GM19438 (cell line): Measurements from ENCODE around the gene KLF3.
A peak's percentile ranks its signal among the peaks of the same experiment; 100 is the strongest.
"Not testable (repeated sequence)": the region's sequence is repeated elsewhere in the genome, so short reads cannot be mapped to it uniquely, and the experiment has no call there.

Experiments used
- ATAC-seq: cut with Tn5 transposase; IDR thresholded peaks from one replicate; pipeline ENCODE4 v1.9.1; 2021; ENCODE audit warnings: low read depth; ENCODE audit not compliant: unreplicated experiment

The KLF3 gene

GRCh38 chr4:38663801-38664705 is at the start of gene KLF3:
KLF3 (plus strand) TSS chr4:38664199; CDS start chr4:38680626, 16,427 bp downstream.
- ATAC-seq = peak; percentile 61

- ATAC-seq = no peak
Observed at GRCh38 chr4:38614231-38614630, 49.8 kb upstream of the KLF3 start.

GRCh38 chr4:38615847-38616246 is 48.2 kb upstream of the KLF3 start:
- ATAC-seq = no peak

GRCh38 chr4:38618505-38618904 is 45.5 kb upstream of the KLF3 start:
- ATAC-seq = no peak

GRCh38 chr4:38619316-38619715 is 44.7 kb upstream of the KLF3 start:
- no peak for ATAC-seq

GRCh38 chr4:38620065-38620464 is 43.9 kb upstream of the KLF3 start:
- no peak for ATAC-seq

GRCh38 chr4:38620527-38621027 is 43.4 kb upstream of the KLF3 start:
- ATAC-seq = no peak

GRCh38 chr4:38621028-38621684 is 42.8 kb upstream of the KLF3 start:
- no peak for ATAC-seq

- no peak for ATAC-seq
Observed at GRCh38 chr4:38621831-38622230, 42.2 kb upstream of the KLF3 start.

- ATAC-seq = not testable (repeated sequence)
Observed at GRCh38 chr4:38622340-38622739, 41.7 kb upstream of the KLF3 start.

GRCh38 chr4:38623260-38623659 is 40.7 kb upstream of the KLF3 start:
- ATAC-seq = no peak

GRCh38 chr4:38624311-38624710 is 39.7 kb upstream of the KLF3 start:
- no peak for ATAC-seq

- ATAC-seq = no peak
Observed at GRCh38 chr4:38625508-38625907, 38.5 kb upstream of the KLF3 start.

GRCh38 chr4:38626901-38627444 is 37.0 kb upstream of the KLF3 start:
- not testable (repeated sequence) for ATAC-seq

GRCh38 chr4:38630519-38630918 is 33.5 kb upstream of the KLF3 start:
- ATAC-seq = no peak

GRCh38 chr4:38634047-38634759 is 29.8 kb upstream of the KLF3 start:
- no peak for ATAC-seq

GRCh38 chr4:38639242-38639641 is 24.8 kb upstream of the KLF3 start:
- ATAC-seq = no peak

GRCh38 chr4:38641811-38642210 is 22.2 kb upstream of the KLF3 start:
- ATAC-seq = no peak

- no peak for ATAC-seq
Observed at GRCh38 chr4:38644201-38644600, 19.8 kb upstream of the KLF3 start.

GRCh38 chr4:38647101-38647819 is 16.7 kb upstream of the KLF3 start:
- ATAC-seq = no peak
